SU-DHL-6 (cell line): ENCODE measurements around the gene COL16A1.
A peak's percentile ranks its signal among the peaks of the same experiment; 100 is the strongest.

Experiments
- H2AFZ ChIP-seq: fragments of 200-600 bp; sonication (generic); 2 replicates; pipeline ENCODE4 v1.6.1; 2014; ENCODE audit warnings: low read depth, mild to moderate bottlenecking, moderate library complexity, mixed read lengths, antibody characterized with exemption, low read length; ENCODE audit not compliant: severe bottlenecking
- H3F3A ChIP-seq: fragments of 200-600 bp; shearing (Covaris generic); 2 replicates; pipeline ENCODE4 v1.6.0; 2016; ENCODE audit warnings: antibody characterized with exemption, mild to moderate bottlenecking; ENCODE audit not compliant: insufficient read depth
- H3K27ac ChIP-seq: fragments of 200-600 bp; sonication (generic); 2 replicates; pipeline ENCODE4 v1.5.1; 2016; ENCODE audit warnings: low read depth, mild to moderate bottlenecking, low read length, moderate library complexity, mixed read lengths
- H3K27me3 ChIP-seq: fragments of 200-600 bp; sonication (generic), shearing (Covaris generic); 2 replicates; pipeline ENCODE4 v1.6.0; 2014; ENCODE audit warnings: mild to moderate bottlenecking, low read length
- H3K36me3 ChIP-seq: fragments of 200-600 bp; sonication (generic); 2 replicates; pipeline ENCODE4 v1.6.1; 2014; ENCODE audit warnings: mild to moderate bottlenecking, low read length, mixed read lengths
- H3K4me2 ChIP-seq: fragments of 300-600, 200-600 bp; shearing (Covaris generic), sonication (generic); 2 replicates; pipeline ENCODE4 v1.6.0; 2014; ENCODE audit warnings: low read length, low read depth, mild to moderate bottlenecking; ENCODE audit not compliant: poor library complexity, severe bottlenecking
- H3K4me3 ChIP-seq: fragments of 200-600 bp; sonication (generic); 2 replicates; pipeline ENCODE4 v1.5.1; 2014; ENCODE audit warnings: antibody characterized with exemption, low read length, mild to moderate bottlenecking, mixed read lengths; ENCODE audit not compliant: insufficient read depth, poor library complexity, severe bottlenecking
- H3K79me2 ChIP-seq: fragments of 200-600 bp; sonication (generic); 2 replicates; pipeline ENCODE4 v1.6.1; 2014; ENCODE audit warnings: mild to moderate bottlenecking, low read length, moderate library complexity; ENCODE audit not compliant: insufficient read depth
- H3K9ac ChIP-seq: fragments of 200-600 bp; sonication (generic); 2 replicates; pipeline ENCODE4 v1.7.0; 2014; ENCODE audit warnings: mild to moderate bottlenecking, low read length
- H3K9me2 ChIP-seq: fragments of 200-600 bp; sonication (generic); replicated peaks from 2 replicates; pipeline ENCODE4 v1.6.1; 2014; ENCODE audit warnings: low read length; ENCODE audit not compliant: insufficient read depth
- H3K9me3 ChIP-seq: fragments of 200-600 bp; sonication (generic); 2 replicates; pipeline ENCODE4 v1.6.1; 2014; ENCODE audit warnings: low read length, mixed read lengths; ENCODE audit not compliant: insufficient read depth
- H4K20me1 ChIP-seq: fragments of 200-600 bp; sonication (generic); 2 replicates; pipeline ENCODE4 v1.6.1; 2014; ENCODE audit warnings: low read depth, mild to moderate bottlenecking, antibody characterized with exemption, low read length, moderate library complexity, mixed read lengths
- CTCF ChIP-seq: fragments of 200-600 bp; sonication (generic); IDR thresholded peaks from one replicate; pipeline ENCODE4 v1.5.1; 2017; ENCODE audit warnings: antibody characterized with exemption, mild to moderate bottlenecking, low read length, moderate library complexity; ENCODE audit not compliant: insufficient read depth, poor library complexity, severe bottlenecking
- EZH2phosphoT487 ChIP-seq: fragments of 200-600 bp; sonication (generic), shearing (Covaris generic); conservative IDR thresholded peaks from 2 replicates; pipeline ENCODE4 v1.6.1; 2018; ENCODE audit warnings: mild to moderate bottlenecking, antibody characterized with exemption, low read length, moderate library complexity, mixed read lengths

Gene COL16A1

DNA sequence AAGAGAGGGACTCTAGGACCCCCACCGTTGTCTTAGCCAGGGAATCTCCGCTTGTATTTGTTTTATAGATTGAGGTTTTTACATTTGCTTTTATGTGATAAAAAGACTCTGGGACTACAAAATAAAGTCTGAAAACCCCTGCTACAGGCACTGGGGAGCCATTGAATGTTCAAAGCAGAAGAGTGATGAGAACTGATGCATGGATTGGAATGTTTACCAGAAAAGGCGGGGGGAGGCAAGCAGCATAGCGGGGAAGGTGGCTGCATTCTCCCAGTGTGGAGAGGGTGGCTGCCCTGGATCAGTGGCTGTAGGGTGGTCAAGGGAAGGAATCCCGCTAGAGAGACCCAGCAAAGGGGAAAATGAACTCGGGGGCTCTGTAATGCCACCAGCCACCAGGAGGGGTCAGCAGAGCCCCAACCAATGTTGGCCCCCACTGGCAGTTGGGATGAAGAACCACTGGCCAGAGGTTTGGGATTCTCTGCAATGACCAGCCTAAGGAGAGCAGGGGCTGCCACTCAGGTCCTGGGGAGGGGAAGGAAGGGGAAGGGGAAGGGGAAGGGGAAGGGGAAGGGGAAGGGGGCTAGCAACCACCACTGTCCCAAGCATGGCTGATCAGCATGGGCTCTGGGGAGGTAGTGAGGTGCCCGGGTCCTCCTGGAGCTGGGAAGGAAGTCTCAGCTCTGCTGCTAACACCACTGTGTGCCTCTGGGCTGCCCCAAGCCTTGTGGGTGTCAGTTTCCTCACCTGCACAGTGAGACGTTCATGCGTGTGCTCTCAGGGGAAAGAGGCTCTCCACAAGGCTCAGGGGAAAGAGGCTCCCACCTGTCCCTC is 40.0 kb downstream of the COL16A1 start:
- no peaks in the 10 kb centered on the region for H3K79me2 ChIP-seq
- H3K4me3 ChIP-seq: no peak overlapping the region
- TF ChIP-seq EZH2phosphoT487: no peak
- TF ChIP-seq CTCF: peak; percentile 79
- no peaks in the 10 kb centered on the region for H4K20me1 ChIP-seq
- H3K27me3 ChIP-seq: no peaks in the 10 kb centered on the region; the same call in 1 of the 2 replicates
- no peak overlapping the region for H2AFZ ChIP-seq
- H3K9me3 ChIP-seq: no peaks in the 10 kb centered on the region
- no peak overlapping the region for H3K4me2 ChIP-seq
- H3K27ac ChIP-seq: no peak overlapping the region
- no peaks in the 10 kb centered on the region for H3F3A ChIP-seq
- no peak overlapping the region for H3K9ac ChIP-seq
- no peaks in the 10 kb centered on the region for H3K9me2 ChIP-seq
- no peaks in the 10 kb centered on the region for H3K36me3 ChIP-seq

- no peak overlapping the region for H3K4me2 ChIP-seq
- no peak overlapping the region for H3K4me3 ChIP-seq
- H3K79me2 ChIP-seq: no peaks in the 10 kb centered on the region
- no peaks in the 10 kb centered on the region for H3F3A ChIP-seq
- no peaks in the 10 kb centered on the region for H3K27me3 ChIP-seq
- H3K9me2 ChIP-seq: no peaks in the 10 kb centered on the region
- TF ChIP-seq CTCF (no peak), EZH2phosphoT487 (no peak)
- H3K9me3 ChIP-seq: no peaks in the 10 kb centered on the region
- no peaks in the 10 kb centered on the region for H3K36me3 ChIP-seq
- H3K27ac ChIP-seq: no peak overlapping the region
- H2AFZ ChIP-seq: no peak overlapping the region
- H3K9ac ChIP-seq: no peak overlapping the region
- H4K20me1 ChIP-seq: no peaks in the 10 kb centered on the region
Observed at GRCh38 chr1:31662463-31662862, 41.4 kb downstream of the COL16A1 start.

GRCh38 chr1:31661856-31662255 is 42.0 kb downstream of the COL16A1 start:
- H3K4me3 ChIP-seq: no peak overlapping the region
- TF ChIP-seq EZH2phosphoT487 (no peak), CTCF (no peak)
- H3K79me2 ChIP-seq: no peaks in the 10 kb centered on the region
- H2AFZ ChIP-seq: no peak overlapping the region
- no peaks in the 10 kb centered on the region for H3K9me3 ChIP-seq
- no peaks in the 10 kb centered on the region for H4K20me1 ChIP-seq
- H3F3A ChIP-seq: no peaks in the 10 kb centered on the region
- H3K27ac ChIP-seq: no peak overlapping the region
- H3K9me2 ChIP-seq: no peaks in the 10 kb centered on the region
- H3K36me3 ChIP-seq: no peaks in the 10 kb centered on the region
- H3K27me3 ChIP-seq: no peaks in the 10 kb centered on the region
- no peak overlapping the region for H3K9ac ChIP-seq
- no peak overlapping the region for H3K4me2 ChIP-seq
